CD4-positive, alpha-beta T cell treated with Interferon alpha-2 for 1 hour (primary cell): ENCODE measurements around the gene ZNF438.
"Not testable (repeated sequence)": the region's sequence is repeated elsewhere in the genome, so short reads cannot be mapped to it uniquely, and the experiment has no call there.

Experiments used
- DNase-seq, 2 donors: peaks; one replicate each; pipeline ENCODE4 v3.0.0-alpha.2; 2020 to 2022

ZNF438 gene

DNA sequence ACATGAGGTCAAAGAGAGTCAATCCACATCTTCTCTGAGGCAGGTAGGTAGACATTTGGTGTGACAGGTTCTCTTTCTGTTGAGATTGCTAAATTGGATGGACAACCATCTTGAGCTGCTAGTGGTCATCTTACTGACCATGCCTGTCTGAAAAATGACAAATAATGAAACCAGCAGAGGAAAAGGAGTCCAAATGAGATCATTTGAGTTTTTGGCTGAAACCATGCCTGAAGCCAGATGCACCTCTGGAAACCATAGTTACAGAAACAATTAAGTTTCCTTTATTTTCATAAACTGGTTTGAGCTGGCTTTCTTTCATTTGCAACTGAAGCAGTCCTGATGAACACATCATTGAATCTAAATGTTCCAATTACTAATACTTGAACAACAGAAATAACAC, 100.6 kb downstream of the ZNF438 start:
- DNase-seq = no peak

DNA sequence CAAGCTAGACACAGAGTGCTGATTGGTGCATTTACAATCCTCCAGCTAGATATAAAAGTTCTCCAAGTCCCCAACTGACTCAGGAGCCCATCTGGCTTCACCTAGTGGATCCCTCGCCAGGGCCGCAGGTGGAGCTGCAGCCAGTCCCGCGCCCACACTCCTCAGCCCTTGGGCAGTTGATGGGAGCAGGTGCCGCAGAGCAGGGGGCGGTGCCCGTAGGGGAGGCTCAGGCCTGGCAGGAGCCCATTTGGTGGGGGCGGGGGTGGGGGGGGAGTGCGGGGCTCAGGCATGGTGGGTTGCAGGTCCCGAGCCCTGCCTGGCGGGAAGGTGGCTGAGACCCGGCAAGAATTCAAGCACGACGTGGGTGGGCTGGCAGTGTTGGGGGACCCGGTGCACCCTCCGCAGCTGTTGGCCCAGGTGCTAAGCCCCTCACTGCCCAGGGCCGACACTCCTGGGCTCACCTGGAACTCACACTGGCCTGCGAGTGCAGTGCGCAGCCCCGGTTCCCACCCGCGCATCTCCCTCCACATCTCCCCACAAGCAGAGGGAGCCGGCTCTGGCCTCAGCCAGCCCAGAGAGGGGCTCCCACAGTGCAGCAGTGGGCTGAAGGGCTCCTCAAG, 101.7 kb downstream of the ZNF438 start:
- no peak for DNase-seq

DNA sequence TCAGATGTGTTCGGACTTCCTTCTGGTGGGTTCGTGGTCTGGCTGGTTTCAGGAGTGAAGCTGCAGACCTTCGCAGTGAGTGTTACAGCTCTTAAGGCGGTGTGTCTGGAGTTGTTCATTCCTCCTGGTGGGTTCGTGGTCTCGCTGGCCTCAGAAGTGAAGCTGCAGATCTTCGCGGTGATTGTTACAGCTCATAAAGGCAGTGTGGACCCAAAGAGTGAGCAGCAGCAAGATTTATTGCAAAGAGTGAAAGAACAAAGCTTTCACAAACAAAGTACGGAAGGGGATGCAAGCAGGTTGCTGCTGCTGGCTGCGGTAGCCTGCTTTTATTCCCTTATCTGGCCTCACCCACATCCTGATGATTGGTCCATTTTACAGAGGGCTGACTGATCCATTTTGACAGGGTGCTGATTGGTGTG, 102.3 kb downstream of the ZNF438 start:
- peak in 1 of 2 donors; percentile 13 for DNase-seq

DNA sequence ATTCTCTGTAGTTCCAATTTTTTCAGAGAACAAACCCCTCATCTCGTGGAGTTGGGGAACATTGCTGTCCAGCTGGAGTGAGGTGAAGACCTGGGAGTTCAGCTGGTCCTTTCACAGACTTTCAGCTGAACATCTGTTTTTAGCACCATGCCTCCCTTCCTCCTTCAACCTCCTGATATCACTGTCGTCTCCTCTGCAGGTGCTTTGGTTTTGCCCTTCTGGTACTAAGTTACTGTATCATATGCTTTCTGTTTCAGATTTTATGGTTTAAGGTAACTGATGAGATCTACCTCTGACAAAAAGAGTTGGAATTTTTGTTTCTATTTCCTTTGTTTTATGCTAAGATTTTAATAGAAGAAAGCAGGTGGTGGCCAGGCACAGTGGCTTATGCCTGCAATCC, 102.9 kb downstream of the ZNF438 start:
- no peak for DNase-seq

DNA sequence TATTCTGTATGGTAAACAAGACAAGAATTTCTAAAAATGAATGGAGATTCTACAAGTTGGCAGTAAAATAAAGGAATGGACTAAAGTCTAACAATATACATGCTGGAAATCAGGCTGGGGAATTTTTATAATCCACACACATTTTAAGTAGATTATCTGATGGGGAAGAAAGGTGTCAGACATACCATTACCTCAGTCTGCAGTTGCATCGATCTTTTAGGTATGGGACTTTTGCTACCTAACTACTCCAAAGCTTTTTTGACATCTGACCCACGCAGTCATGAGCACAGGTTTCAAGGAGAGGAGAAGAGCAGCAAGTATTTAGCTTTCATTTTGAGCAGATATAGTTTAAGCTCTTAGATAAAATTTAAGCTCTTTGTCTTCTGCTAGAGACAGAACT, 113.0 kb downstream of the ZNF438 start:
- DNase-seq = no peak

DNA sequence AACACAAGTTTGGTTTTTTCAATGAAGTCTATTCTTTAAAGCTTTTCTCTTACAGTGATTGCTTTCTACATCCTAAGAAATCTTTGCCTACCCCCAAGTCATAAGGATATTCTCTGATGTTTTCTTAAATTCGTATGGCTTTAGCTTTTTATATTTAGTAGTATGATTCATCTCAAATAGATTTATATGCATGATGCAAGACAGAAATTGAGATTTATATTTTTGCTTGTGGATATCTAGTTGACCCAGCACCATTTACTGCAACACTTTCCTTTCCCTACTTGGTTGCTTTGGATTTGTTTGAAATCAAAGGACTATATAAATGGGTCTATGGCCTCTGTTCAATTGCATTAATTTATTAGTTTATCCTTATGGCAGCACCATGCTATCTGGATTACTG, 113.9 kb downstream of the ZNF438 start:
- no peak for DNase-seq

DNA sequence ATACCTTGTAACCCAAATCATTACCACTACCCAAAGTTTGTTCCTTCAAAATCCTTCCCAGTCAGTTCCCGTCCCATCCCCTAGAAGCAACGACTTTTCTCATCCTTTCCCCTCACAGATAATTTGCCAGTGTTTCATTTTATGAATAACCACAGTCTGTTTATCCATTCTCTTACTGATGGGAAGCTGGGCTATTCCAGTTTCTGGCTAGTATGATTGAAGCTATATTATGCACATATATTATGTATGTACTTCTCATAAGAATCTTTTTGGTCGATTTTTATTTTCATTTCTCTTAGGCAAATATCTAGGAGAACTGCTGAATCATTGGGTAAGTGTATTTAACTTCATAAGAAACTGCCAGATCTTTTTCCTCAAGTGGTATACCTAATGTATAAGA, 114.6 kb downstream of the ZNF438 start:
- DNase-seq = no peak

DNA sequence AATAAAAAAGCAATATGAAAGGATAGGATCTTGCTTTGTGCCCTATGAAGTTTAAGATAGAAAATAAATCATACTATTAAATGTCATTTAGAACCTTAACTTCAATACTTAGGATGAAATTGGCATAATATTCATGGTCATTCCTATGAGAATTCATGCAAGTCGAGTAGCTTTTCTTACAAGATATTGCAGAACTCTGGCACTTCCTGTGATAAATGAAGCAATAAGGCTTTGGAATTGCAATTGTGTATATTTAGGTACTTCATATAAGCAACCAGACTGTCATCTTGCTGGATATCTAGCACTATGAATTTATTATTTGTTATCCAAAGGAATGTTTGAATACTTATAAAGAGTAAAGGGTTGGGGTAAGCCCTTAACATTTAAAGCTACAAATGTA, 116.5 kb downstream of the ZNF438 start:
- DNase-seq = no peak

DNA sequence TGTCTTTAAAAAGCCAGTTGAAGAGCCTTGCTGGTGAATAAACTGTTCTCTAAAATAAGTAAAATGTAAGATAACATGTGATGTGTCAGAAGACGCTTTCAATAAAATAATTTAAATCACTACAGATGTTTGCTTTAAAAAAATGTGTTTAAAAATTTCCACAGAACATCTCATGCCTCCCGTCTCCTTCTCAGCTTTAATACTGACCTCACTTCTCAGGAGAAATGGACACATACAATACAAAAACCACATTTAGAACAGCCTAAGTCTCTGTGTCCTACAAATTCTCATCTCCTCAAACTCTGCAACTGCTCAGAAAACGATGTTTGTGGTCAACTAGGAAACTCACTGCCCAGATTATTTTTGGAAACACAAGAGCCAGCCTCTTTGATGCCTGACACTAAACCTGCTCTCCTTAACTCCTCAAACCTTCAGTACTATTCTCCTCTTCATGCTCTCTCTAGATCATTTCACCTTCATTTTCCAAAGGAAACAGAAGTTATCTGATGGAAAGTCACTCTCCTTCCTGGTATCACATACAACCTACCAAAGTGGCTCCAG, 120.3 kb downstream of the ZNF438 start:
- DNase-seq = no peak

DNA sequence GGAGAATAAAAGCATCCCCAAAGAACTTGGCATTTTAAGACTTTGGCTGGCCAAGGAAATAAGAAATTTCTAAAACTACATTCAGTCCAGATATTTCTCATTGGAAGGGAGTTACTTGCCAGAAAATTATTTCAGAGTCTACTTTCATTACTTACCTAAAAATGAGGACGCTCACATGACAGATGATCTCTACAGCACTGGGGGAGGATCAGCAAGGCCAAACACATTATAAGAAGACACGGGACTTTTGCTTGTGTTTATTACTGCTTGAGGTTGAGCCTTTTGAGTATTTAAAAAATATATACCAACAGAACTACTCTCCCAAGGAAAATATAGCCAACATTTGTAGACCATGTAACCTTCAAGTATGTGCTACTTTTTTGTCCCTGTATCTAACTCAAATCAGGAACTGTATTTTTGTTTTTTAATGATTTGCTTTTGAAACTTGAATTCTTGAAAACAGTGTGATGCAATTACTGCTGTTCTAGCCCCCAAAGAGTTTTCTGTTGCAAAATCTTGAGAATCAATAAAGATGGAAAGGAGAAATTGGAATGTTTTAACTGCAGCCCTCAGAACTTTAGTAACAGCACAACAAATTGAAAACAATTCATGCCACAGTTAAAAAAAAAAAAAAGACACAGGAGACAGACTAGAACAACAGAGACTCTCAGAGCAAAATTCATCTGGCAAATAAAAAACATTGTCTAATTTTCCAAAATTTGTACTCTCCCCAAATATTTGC, 128.1 kb downstream of the ZNF438 start:
- DNase-seq = no peak

DNA sequence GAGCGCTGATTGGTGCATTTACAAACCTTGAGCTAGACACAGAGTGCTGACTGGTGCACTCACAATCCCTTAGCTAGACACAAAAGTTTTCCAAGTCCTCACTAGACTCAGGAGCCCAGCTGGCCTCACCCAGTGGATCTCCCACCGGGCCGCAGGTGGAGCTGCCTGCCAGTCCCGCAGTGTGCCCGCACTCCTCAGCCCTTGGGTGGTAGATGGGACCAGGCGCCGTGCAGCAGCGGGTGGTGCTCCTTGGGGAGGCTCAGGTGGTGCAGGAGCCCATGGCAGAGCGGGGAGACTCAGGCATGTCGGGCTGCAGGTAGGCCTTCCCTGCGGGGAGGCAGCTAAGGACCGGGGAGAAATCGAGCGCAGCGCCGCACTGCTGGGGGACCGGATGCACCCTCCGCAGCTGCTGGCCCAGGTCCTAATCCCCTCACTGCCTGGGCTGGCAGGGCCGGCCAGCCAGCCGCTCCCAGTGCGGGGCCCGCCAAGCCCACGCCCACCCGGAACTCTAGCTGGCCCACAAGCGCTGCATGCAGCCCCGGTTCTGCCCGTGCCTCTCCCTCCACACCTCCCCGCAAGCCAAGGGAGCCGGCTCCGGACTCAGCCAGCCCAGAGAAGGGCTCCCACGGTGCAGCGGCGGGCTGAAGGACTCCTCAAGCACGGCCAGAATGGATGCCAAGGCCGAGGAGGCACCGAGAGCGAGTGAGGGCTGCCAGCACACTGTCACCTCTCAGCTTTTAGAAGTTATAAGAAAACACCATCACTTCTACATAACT, 128.9 kb downstream of the ZNF438 start:
- DNase-seq = no peak

DNA sequence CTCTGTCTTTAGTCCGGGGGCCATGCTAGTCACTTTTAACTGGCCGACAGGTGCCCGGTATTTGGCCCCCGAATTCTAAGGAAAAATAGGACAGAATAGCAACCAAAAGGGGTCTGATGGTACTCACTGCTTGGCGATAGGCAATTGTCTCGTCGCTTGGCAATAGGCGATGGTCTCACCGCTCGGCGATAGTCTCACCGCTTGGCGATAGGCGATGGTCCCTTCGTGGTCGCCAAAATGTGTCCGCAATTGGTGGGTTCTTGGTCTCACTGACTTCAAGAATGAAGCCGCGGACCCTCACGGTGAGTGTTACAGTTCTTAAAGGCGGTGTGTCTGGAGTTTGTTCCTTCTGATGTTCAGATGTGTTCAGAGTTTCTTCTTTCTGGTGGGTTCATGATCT, 130.2 kb downstream of the ZNF438 start:
- DNase-seq = not testable (repeated sequence)

DNA sequence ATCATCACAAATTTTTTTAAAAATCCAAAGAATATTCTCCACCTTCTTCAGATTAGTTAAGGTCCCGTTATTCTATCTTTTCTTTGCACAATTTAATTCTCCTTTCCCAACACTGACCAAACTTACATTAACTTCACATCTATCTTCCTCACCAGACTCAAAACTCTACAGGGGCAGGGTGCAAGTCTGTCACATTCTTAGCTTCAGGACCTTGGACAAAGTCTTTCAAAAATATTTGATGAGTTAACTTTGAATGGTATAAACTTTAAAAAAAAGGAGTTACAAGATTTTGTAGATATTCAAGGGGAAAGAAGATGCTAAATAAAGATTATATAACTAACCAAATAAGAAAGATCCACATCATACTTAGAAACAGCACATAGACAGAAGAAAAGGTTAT, 132.7 kb downstream of the ZNF438 start:
- DNase-seq = no peak

DNA sequence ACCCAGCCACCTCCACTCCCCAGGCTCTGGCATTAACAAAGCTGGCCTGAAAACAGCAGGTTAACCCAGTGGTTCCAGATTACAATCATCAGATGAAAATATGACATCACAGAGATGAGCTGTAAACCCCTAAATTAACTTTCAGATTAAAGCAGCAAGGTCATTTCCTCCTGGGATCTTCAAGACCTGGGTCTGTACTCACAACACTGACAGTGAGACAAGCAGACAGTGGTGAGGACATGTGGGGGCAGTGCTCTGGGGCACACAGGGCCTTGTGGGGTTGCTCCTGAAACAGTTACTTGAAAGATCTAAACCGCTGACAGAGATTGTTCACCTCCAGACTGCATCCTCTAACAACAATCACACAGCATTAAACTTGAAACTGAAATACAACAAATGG, 134.1 kb downstream of the ZNF438 start:
- DNase-seq = no peak

DNA sequence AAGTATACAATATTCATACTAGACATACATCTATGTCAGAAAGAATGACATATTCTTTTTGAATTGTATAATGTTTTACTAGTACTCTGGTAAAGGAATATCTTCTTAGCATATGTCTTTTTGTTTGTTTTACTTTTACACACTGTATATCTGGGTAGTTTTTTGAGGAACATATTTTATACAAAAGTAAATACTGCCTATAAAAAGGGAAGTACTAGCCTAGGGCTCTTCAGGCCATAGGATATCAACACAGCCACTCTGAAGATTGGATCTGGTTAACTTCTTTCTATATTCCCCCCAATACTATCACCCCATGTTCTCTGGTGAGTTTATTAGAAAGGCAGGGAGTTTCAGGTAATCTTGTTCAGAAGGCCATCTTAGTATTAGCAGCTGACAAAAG, 134.6 kb downstream of the ZNF438 start:
- no peak for DNase-seq

DNA sequence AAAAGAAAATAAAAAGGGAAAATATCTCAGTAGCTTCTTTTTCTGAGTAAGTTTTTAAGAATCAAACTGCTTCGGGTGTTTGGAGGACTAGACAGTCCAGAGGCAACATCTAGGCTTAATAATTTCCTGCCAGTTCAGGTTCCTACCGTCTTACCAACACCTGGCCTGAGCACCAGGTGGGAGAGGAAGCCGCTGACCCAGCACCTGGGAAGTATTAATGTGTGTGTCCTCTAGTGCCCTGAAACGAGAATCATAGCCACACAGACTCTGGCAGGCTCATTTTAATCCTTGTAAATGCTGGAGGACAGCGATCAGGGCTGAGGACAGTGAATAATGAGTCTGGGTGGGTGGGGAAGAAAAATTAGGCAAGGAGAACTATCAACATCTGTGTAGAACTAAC, 137.4 kb downstream of the ZNF438 start:
- no peak for DNase-seq

DNA sequence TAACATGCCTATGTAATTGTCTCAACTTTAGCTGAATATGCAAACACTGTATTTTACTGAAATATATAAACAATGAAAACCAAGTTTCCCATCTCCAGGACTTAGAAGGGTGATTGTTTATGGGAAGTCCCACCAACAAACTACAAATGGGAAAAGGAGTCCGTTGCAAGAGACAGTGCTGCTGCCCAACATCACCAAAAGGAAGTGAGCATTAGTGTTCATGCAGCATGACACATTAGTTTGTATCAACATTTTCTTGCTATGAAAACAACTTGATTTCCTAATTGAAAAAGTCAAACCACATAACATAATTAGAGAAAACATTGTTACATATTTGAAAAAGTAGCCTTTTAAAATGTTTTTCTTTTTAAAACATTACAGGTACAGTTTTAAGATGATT, 138.5 kb downstream of the ZNF438 start:
- no peak for DNase-seq

DNA sequence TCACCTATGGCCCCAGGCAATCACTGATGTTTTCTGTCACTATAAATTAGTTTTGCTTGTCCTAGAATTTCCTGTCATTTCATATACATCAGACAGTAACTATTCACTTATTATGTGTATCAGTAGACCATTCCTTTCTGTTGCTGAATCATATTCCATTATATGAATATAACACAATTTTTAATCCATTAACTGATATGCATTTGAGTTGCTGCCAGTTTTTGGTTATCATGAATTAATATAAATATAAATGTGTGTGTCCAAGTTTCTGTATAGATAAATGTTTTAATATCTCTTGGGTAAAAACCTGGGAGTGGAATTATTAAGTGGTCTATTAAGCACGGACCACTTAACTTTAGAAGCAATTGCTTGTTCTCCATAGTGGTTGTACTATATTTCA, 143.8 kb downstream of the ZNF438 start:
- DNase-seq = no peak

DNA sequence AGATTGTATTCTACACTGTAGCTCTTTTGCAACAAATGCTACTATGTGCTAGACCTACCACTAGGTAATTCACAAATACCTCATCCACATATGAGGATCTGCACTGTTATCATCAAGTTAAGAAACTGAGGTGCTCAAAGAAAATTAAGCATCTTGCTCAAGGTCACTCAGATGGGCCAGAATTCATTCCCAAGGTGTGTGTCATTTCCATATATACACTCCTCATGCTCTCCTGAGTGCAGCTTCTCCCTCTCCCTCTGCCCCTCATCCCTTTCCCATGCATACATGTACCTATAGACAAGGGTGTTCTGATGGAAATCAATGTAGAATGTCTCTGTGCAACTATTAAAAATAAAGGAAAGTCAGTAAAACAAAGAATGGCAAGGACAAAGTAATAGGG, 146.2 kb downstream of the ZNF438 start:
- no peak for DNase-seq

DNA sequence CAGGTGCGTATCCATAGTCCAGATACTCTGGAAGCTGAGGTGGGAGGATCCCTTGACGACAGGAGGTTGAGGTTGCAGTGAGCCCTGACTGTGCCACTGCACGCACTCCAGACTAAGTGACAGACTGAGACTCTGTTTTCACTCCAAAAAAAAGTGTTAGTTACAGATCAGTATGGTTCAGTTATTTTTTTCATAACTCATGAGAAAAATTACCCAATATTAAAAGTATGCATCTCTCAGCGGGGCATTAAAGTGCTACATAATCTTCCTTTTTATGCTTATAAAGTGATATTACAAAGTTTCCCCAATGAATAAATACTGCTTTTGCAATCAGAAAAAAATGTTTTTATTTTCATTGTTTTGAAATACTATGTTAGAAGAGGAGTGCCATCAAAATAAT, 147.9 kb downstream of the ZNF438 start:
- DNase-seq = no peak

DNA sequence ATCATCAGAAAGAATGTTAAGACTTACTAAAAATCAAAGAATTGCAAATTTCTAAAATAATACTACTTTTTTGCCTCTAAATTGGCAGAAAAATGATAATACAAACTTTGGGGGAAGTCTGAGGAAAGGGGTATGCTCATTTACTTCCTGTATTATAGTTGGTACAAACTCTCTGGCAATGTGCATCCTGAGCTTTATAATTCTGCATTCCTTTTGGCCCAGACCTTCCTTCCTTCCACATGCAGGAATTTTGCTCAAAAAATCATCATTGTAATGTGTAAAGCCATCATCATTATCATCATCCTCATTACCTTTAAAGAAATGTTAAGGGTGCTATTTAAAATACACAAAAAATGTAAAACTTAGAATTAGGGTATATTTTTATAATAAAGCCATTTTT, 148.5 kb downstream of the ZNF438 start:
- no peak for DNase-seq

DNA sequence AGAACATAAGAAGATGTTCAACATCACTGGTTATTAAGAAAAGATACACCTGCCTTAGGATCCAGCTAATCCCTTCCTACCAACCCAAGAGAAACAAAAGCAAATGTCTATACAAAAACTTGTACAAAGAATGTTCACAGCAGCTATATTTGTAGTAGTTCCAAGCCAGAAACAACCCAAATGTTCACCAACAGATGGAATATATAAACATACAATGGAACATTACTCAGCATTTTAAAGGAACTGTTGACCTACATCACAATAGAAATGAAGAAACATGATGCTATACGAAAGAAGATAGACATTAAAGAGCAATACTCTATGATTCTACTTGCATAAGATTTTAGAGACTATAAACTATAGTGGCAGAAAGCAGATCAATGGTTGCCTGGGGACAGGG, 149.4 kb downstream of the ZNF438 start:
- no peak for DNase-seq

DNA sequence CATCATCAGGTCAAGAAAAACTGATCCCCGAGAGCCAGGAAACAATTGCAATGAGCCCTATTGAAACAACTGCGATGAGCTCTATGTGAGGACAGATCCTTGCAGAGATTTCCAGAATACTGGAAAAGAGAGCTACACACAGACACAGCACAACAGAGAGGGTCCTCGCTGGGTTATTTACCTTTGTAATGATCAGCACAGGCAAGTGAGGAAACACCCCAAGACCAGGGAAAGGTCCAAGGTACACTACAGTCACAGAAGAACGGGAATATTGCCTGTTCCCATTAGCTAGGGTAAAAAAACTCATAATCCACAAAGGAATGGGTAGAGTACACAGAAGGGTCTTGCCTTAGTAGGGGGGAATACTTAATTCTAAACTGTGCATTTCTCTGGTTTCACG, 152.7 kb downstream of the ZNF438 start:
- DNase-seq = no peak

DNA sequence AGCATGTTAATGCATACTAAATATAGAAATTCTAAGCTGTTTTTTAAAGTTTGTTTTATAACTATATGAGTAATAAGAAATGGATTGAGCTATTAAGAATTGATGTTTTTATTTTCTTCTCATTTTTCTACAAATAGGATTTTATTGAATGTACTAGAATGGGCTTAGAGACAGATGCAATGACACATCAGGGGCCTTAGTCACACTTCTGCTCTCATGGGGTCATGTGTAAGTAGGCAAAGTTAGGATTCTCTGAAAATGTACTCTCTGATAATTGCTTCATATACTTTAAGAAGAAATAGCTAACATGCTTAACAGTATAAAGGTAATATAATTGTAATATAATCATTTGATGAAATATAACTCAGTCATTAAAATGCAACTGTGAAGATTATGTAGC, 154.6 kb downstream of the ZNF438 start:
- DNase-seq = no peak
